Neuronal stem cell (in vitro differentiated cells): Measurements from ENCODE around the gene VTCN1.
A peak's percentile ranks its signal among the peaks of the same experiment; 100 is the strongest.

ENCODE experiments used
- DNase-seq: peaks from one replicate; pipeline ENCODE4 v3.0.0-alpha.2; 2013; ENCODE audit warnings: low spot score
- H2AFZ ChIP-seq: one replicate; pipeline ENCODE4 v1.6.1; 2013; ENCODE audit warnings: mild to moderate bottlenecking, low read length, inconsistent platforms
- H2AK5ac ChIP-seq: 2 replicates; pipeline ENCODE4 v1.6.1; 2013; ENCODE audit warnings: low read depth, mild to moderate bottlenecking, inconsistent platforms, low read length, moderate library complexity, mixed read lengths
- H2BK120ac ChIP-seq: 2 replicates; pipeline ENCODE4 v1.6.1; 2013; ENCODE audit warnings: low read depth, mild to moderate bottlenecking, inconsistent platforms, low read length, moderate library complexity, mixed read lengths
- H2BK12ac ChIP-seq: one replicate; pipeline ENCODE4 v1.6.1; 2013; ENCODE audit warnings: low read length, inconsistent platforms
- H2BK15ac ChIP-seq: 2 replicates; pipeline ENCODE4 v1.6.1; 2013; ENCODE audit warnings: mild to moderate bottlenecking, low read length, inconsistent platforms, mixed read lengths
- H2BK5ac ChIP-seq: one replicate; pipeline ENCODE4 v1.6.1; 2013; ENCODE audit warnings: inconsistent platforms, mild to moderate bottlenecking, low read length, moderate library complexity
- H3K14ac ChIP-seq: one replicate; pipeline ENCODE4 v1.6.1; 2013; ENCODE audit warnings: low read length, inconsistent platforms
- H3K18ac ChIP-seq: 2 replicates; pipeline ENCODE4 v1.6.1; 2013; ENCODE audit warnings: low read length, inconsistent platforms
- H3K23ac ChIP-seq: 2 replicates; pipeline ENCODE4 v1.6.1; 2013; ENCODE audit warnings: low read depth, mild to moderate bottlenecking, mixed read lengths, low read length, inconsistent platforms; ENCODE audit not compliant: poor library complexity
- H3K27ac ChIP-seq: replicated peaks from 3 replicates; pipeline ENCODE4 v1.5.1; 2013; ENCODE audit warnings: low read length, inconsistent platforms
- H3K27me3 ChIP-seq, 3 experiments: 2 replicates each; pipeline ENCODE4 v1.6.1; 2013; ENCODE audit warnings: low read length in 3 of 3, mild to moderate bottlenecking in 2 of 3, inconsistent platforms in 1 of 3, low read depth in 1 of 3, mixed read lengths in 1 of 3, moderate library complexity in 1 of 3; ENCODE audit not compliant: control insufficient read depth in 3 of 3, insufficient read depth in 3 of 3
- H3K36me3 ChIP-seq, 2 donors: replicated peaks in 1 of 2; 2 replicates each; pipeline ENCODE4 v1.6.1; 2013; ENCODE audit warnings: low read length in 2 of 2; ENCODE audit not compliant: control insufficient read depth in 2 of 2, insufficient read depth in 2 of 2
- H3K4ac ChIP-seq: 2 replicates; pipeline ENCODE4 v1.6.1; 2013; ENCODE audit warnings: inconsistent platforms, mild to moderate bottlenecking, low read length, moderate library complexity
- H3K4me1 ChIP-seq, 2 donors: 1 replicate in 1 of 2; 2 replicates in 1 of 2; pipeline ENCODE4 v1.6.1; 2013; ENCODE audit warnings: low read length in 2 of 2, low read depth in 1 of 2; ENCODE audit not compliant: control insufficient read depth in 2 of 2, insufficient read depth in 1 of 2
- H3K4me2 ChIP-seq: one replicate; pipeline ENCODE4 v1.6.1; 2013; ENCODE audit warnings: mild to moderate bottlenecking, low read length, inconsistent platforms; ENCODE audit not compliant: insufficient read depth, poor library complexity, severe bottlenecking
- H3K4me3 ChIP-seq, 2 donors: 2 replicates each; pipeline ENCODE4 v1.5.1; 2013; ENCODE audit warnings: low read length in 2 of 2, mild to moderate bottlenecking in 2 of 2, inconsistent platforms in 1 of 2, moderate library complexity in 1 of 2
- H3K79me1 ChIP-seq: one replicate; pipeline ENCODE4 v1.6.1; 2013; ENCODE audit warnings: low read depth, mild to moderate bottlenecking, inconsistent platforms, low read length, moderate library complexity
- H3K9ac ChIP-seq: one replicate; pipeline ENCODE4 v1.6.1; 2013; ENCODE audit warnings: mild to moderate bottlenecking, low read depth, low read length, inconsistent platforms; ENCODE audit not compliant: poor library complexity
- H3K9me3 ChIP-seq, 2 donors: replicated peaks in 1 of 2; 2 replicates each; pipeline versions ENCODE3 to v1.6.1; 2013; ENCODE audit warnings: low read length in 2 of 2, mild to moderate bottlenecking in 2 of 2, inconsistent platforms in 1 of 2, low read depth in 1 of 2, mixed read lengths in 1 of 2, moderate library complexity in 1 of 2; ENCODE audit not compliant: control insufficient read depth in 2 of 2, insufficient read depth in 1 of 2
- H4K8ac ChIP-seq: one replicate; pipeline ENCODE4 v1.6.1; 2013; ENCODE audit warnings: low read depth, mild to moderate bottlenecking, inconsistent platforms, low read length, moderate library complexity
- H4K91ac ChIP-seq: one replicate; pipeline ENCODE4 v1.6.1; 2013; ENCODE audit warnings: low read length, low read depth, mild to moderate bottlenecking, inconsistent platforms; ENCODE audit not compliant: poor library complexity
- WGBS, 2 donors: extraction: QIAGEN DNeasy Blood & Tissue Kit; methylation state at CpG; one replicate each; pipeline ENCODE4 v1.1.7; 2013; ENCODE audit warnings: missing lambda C conversion rate in 2 of 2, mixed read lengths in 1 of 2; ENCODE audit not compliant: insufficient read length in 2 of 2, insufficient replicate concordance in 1 of 2; ENCODE audit errors: extremely low coverage in 2 of 2; 5-methylcytosine and 5-hydroxymethylcytosine counted together

The VTCN1 gene

DNA sequence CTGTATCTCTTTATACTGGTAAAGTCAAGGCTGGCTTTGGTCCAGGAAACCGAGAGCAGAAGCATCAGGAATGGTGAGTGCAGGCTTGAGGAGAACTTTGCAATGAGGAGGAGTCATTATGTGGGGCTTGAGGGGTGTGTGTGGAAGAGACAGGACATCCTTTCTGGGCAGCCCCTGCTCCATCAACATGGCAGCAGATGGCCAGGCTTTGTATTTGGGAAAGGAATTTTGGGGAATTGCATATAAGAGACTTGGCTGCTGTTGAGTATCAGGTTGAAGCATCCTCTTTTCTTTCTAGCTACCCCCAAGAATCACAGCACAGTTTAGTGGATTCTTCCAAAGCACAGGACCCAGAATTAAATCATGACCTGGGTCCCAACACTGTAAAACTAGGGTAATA is 33.4 kb downstream of the VTCN1 start:
- Histone ChIP-seq H3K4me3 (no peak overlapping the region), H3K14ac (peak overlapping the region; percentile 61), H3K36me3 (no peaks in the 10 kb centered on the region), H3K23ac (no peak overlapping the region), H3K79me1 (no peaks in the 10 kb centered on the region), H3K9ac (no peak overlapping the region), H3K4ac (no peak overlapping the region), H3K4me1 (peaks cover 21 to 30% of the 10 kb centered on the region in 2 donors), H3K9me3 (no peaks in the 10 kb centered on the region), H2AK5ac (no peak overlapping the region), H3K18ac (peak overlapping the region; percentile 73), H3K27me3 (no peaks in the 10 kb centered on the region), H2BK12ac (no peak overlapping the region), H2BK15ac (no peak overlapping the region), H4K91ac (peak overlapping the region; percentile 74), H2AFZ (no peak overlapping the region), H2BK120ac (no peak overlapping the region), H2BK5ac (no peak overlapping the region), H4K8ac (no peak overlapping the region), H3K4me2 (no peak overlapping the region), H3K27ac (no peak overlapping the region)
- no peak for DNase-seq
- no CpG with 5 or more reads among the region's 1 CpG for WGBS, 2 donors

DNA sequence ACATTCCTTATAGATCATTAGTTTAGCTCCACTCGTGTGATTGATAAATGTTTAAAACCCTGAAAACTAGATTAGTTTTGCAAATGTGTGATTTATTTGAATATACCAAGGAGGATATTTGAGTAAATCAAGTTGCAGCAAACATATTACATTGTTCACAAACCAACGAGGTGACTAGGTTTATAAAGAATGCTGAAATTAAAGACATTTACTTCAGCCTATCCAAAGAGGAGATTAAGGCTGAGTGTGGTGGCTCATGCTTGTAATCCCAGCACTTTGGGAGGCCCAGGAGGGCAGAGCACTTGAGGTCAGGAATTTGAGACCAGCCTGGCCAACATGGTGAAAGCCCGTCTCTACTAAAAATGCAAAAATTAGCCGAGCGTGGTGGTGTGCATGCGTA is 34.1 kb downstream of the VTCN1 start:
- Histone ChIP-seq H3K4me3 (no peak overlapping the region), H4K91ac (no peak overlapping the region), H3K4me2 (no peak overlapping the region), H2BK120ac (no peak overlapping the region), H3K27me3 (no peaks in the 10 kb centered on the region), H3K9ac (no peak overlapping the region), H3K23ac (no peak overlapping the region), H3K18ac (no peak overlapping the region), H3K36me3 (no peaks in the 10 kb centered on the region), H2BK15ac (no peak overlapping the region), H3K14ac (no peak overlapping the region), H2BK5ac (no peak overlapping the region), H3K4ac (no peak overlapping the region), H3K27ac (no peak overlapping the region), H3K79me1 (no peaks in the 10 kb centered on the region), H4K8ac (no peak overlapping the region), H2AK5ac (no peak overlapping the region), H2AFZ (no peak overlapping the region), H2BK12ac (no peak overlapping the region), H3K4me1 (peaks cover 27 to 31% of the 10 kb centered on the region in 2 donors), H3K9me3 (no peaks in the 10 kb centered on the region)
- DNase-seq: no peak
- WGBS, 2 donors: no CpG with 5 or more reads among the region's 6 CpGs

DNA sequence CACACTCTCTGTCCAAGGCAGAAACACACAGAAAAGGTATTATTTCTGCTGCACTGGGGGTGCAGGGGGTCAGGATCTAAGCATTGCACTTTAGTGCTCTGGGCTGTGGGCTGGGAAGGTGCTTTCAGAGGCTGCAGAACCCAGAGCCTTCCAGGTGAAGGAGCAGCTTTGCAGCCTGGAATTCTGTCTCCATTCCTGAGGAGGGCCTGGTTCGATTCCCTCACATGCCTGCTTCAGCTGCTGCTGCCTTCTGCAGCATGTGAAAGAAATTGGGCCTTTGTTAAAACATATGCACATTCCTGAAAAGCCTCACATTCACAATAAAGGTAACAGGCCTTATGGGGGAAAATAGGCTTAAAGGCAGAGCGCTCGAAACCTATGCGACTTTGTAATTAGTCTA is 35.9 kb downstream of the VTCN1 start:
- Histone ChIP-seq H4K8ac (no peak overlapping the region), H3K4me2 (no peak overlapping the region), H2BK120ac (no peak overlapping the region), H3K27ac (peak overlapping the region; percentile 27), H3K14ac (no peak overlapping the region), H2BK5ac (no peak overlapping the region), H3K9me3 (no peaks in the 10 kb centered on the region), H3K36me3 (no peaks in the 10 kb centered on the region), H2BK12ac (no peak overlapping the region), H3K4me3 (no peak overlapping the region), H2AFZ (peak overlapping the region; percentile 2), H2AK5ac (no peak overlapping the region), H2BK15ac (no peak overlapping the region), H3K9ac (no peak overlapping the region), H3K23ac (no peak overlapping the region), H3K4ac (no peak overlapping the region), H3K4me1 (peaks cover 22 to 27% of the 10 kb centered on the region in 2 donors), H4K91ac (no peak overlapping the region), H3K27me3 (no peaks in the 10 kb centered on the region), H3K18ac (peak overlapping the region; percentile 82), H3K79me1 (no peaks in the 10 kb centered on the region)
- peak; percentile 6 for DNase-seq
- no CpG with 5 or more reads among the region's 4 CpGs for WGBS, 2 donors

DNA sequence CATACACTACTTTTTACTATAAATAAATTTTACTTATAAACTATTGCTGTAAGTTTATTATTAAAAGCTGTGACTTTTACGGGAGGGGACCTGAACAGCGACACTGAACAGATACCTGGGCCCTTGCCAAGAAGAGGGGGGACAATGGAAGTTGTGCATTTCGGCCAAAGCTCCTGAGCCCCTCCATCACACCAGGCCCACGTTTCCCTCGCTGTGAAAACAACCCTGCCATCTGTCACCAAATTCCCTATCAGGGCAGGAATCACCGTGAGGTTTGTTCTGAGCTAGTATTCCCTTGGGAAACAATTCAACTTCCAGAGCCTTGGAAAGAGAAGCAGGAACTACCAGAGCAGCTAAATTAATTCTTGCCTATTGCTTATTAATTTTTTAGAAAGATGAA is 37.0 kb downstream of the VTCN1 start:
- Histone ChIP-seq H3K4ac (no peak overlapping the region), H3K27me3 (no peaks in the 10 kb centered on the region)
- WGBS, 2 donors: no CpG with 5 or more reads among the region's 6 CpGs

More for the DNA sequence above, 37.0 kb downstream of the VTCN1 start:
- H2BK5ac ChIP-seq: no peak overlapping the region
- no peak overlapping the region for H2BK15ac ChIP-seq
- no peak overlapping the region for H3K9ac ChIP-seq
- peak overlapping the region; percentile 14 for H3K27ac ChIP-seq
- DNase-seq: no peak
- no peak overlapping the region for H2BK12ac ChIP-seq
- no peaks in the 10 kb centered on the region for H3K9me3 ChIP-seq
- no peaks in the 10 kb centered on the region for H3K36me3 ChIP-seq
- no peak overlapping the region for H3K4me3 ChIP-seq
- H4K8ac ChIP-seq: no peak overlapping the region
- no peak overlapping the region for H3K23ac ChIP-seq
- no peak overlapping the region for H3K14ac ChIP-seq
- no peak overlapping the region for H4K91ac ChIP-seq
- H3K79me1 ChIP-seq: no peaks in the 10 kb centered on the region
- no peak overlapping the region for H2BK120ac ChIP-seq
- H2AFZ ChIP-seq: no peak overlapping the region
- no peak overlapping the region for H3K4me2 ChIP-seq
- no peak overlapping the region for H2AK5ac ChIP-seq
- H3K18ac ChIP-seq: peak overlapping the region; percentile 1
- peaks cover 14 to 22% of the 10 kb centered on the region in 2 donors for H3K4me1 ChIP-seq
